ENCODE measurements around the gene MS4A18. TPM values are rescaled to one million over a fixed set of nuclear protein-coding genes. Genes with fewer than 3 reads are reported as not detected.

MS4A18 gene
- total and polyA plus RNA-seq, 4 donors, result not detected

GRCh38 chr11:60699936-60700335, 24.6 kb upstream of the MS4A18 start:
- TF ChIP-seq FOXA2 (IDR thresholded peaks at IDR 0.05), result no peak
- TF ChIP-seq MAX (IDR thresholded peaks at IDR 0.05), result no peak
- no peak for TF ChIP-seq JUND (IDR thresholded peaks at IDR 0.05)
- WGBS, result 96% methylated on average over 5 of the region's 5 CpGs
- peaks cover 0 to 10% (median 5%) of the 10 kb centered on the region in 4 donors for H3K4me1 ChIP-seq (ENCODE audit: control insufficient read depth in 4 of 4, insufficient read depth in 4 of 4, low read length in 3 of 4)
- DNase-seq (ENCODE audit: low spot score), result no peak
- H3K27ac ChIP-seq (ENCODE audit: low read depth in 1 of 2, low read length in 2 of 2), result no peak overlapping the region
- H3K27me3 ChIP-seq (ENCODE audit: control insufficient read depth in 4 of 4, insufficient read depth in 4 of 4, low read length in 3 of 4), result peaks cover 0 to 4% (median 0%) of the 10 kb centered on the region in 4 donors
- H3K4me3 ChIP-seq (ENCODE audit: low read depth in 1 of 3, low read length in 3 of 3), result no peak overlapping the region
- H3K36me3 ChIP-seq (ENCODE audit: control insufficient read depth in 4 of 4, insufficient read depth in 3 of 4, low read depth in 1 of 4, low read length in 3 of 4), result no peaks in the 10 kb centered on the region
- H3K9me3 ChIP-seq (ENCODE audit: control insufficient read depth in 4 of 4, low read length in 3 of 4), result no peaks in the 10 kb centered on the region
- H3K9ac ChIP-seq (ENCODE audit: low read depth in 1 of 2, low read length in 2 of 2), result no peak overlapping the region

GRCh38 chr11:60700689-60701468, 23.6 kb upstream of the MS4A18 start:
- Histone ChIP-seq H3K4me1 (ENCODE audit: control insufficient read depth in 4 of 4, insufficient read depth in 4 of 4, low read length in 3 of 4) (peaks cover 0 to 10% (median 5%) of the 10 kb centered on the region in 4 donors), H3K4me3 (ENCODE audit: low read depth in 1 of 3, low read length in 3 of 3) (no peak overlapping the region), H3K27me3 (ENCODE audit: control insufficient read depth in 4 of 4, insufficient read depth in 4 of 4, low read length in 3 of 4) (peaks cover 0 to 4% (median 0%) of the 10 kb centered on the region in 4 donors), H3K9ac (ENCODE audit: low read depth in 1 of 2, low read length in 2 of 2) (no peak overlapping the region), H3K9me3 (ENCODE audit: control insufficient read depth in 4 of 4, low read length in 3 of 4) (no peaks in the 10 kb centered on the region), H3K36me3 (ENCODE audit: control insufficient read depth in 4 of 4, insufficient read depth in 3 of 4, low read depth in 1 of 4, low read length in 3 of 4) (no peaks in the 10 kb centered on the region), H3K27ac (ENCODE audit: low read depth in 1 of 2, low read length in 2 of 2) (no peak overlapping the region)
- TF ChIP-seq FOXA1 (IDR thresholded peaks at IDR 0.05) (no peak), NR2F2 (IDR thresholded peaks at IDR 0.05) (no peak), TAF1 (conservative IDR thresholded peaks at IDR 0.05) (no peak), MAX (IDR thresholded peaks at IDR 0.05) (no peak), ATF3 (IDR thresholded peaks at IDR 0.05) (no peak), HNF4A (conservative IDR thresholded peaks at IDR 0.05) (no peak), ZBTB33 (IDR thresholded peaks at IDR 0.05) (no peak), HNF4G (IDR thresholded peaks at IDR 0.05) (no peak), CTCF (IDR thresholded peaks at IDR 0.05; ENCODE audit: low read depth, low read length, missing input control) (peak; percentile 16), RAD21 (IDR thresholded peaks at IDR 0.05) (peak; percentile 30 to 57)
- DNase-seq (ENCODE audit: low spot score), result no peak
- 67% methylated on average over 14 of the region's 14 CpGs for WGBS

GRCh38 chr11:60701469-60701818, 23.1 kb upstream of the MS4A18 start:
- no peak for DNase-seq (ENCODE audit: low spot score)
- Histone ChIP-seq H3K27ac (ENCODE audit: low read depth in 1 of 2, low read length in 2 of 2) (no peak overlapping the region), H3K4me3 (ENCODE audit: low read depth in 1 of 3, low read length in 3 of 3) (no peak overlapping the region), H3K9ac (ENCODE audit: low read depth in 1 of 2, low read length in 2 of 2) (no peak overlapping the region), H3K36me3 (ENCODE audit: control insufficient read depth in 4 of 4, insufficient read depth in 3 of 4, low read depth in 1 of 4, low read length in 3 of 4) (no peaks in the 10 kb centered on the region), H3K27me3 (ENCODE audit: control insufficient read depth in 4 of 4, insufficient read depth in 4 of 4, low read length in 3 of 4) (peaks cover 0 to 4% (median 0%) of the 10 kb centered on the region in 4 donors), H3K4me1 (ENCODE audit: control insufficient read depth in 4 of 4, insufficient read depth in 4 of 4, low read length in 3 of 4) (peaks cover 0 to 10% (median 5%) of the 10 kb centered on the region in 4 donors), H3K9me3 (ENCODE audit: control insufficient read depth in 4 of 4, low read length in 3 of 4) (no peaks in the 10 kb centered on the region)
- no peak for TF ChIP-seq CTCF (IDR thresholded peaks at IDR 0.05; ENCODE audit: low read depth, low read length, missing input control)
- WGBS, result 64% methylated on average over 4 of the region's 4 CpGs
